GM20431 (cell line): ENCODE results near the gene PSPC1.
"Not testable (repeated sequence)": the region's sequence is repeated elsewhere in the genome, so short reads cannot be mapped to it uniquely, and the experiment has no call there.

ENCODE experiments used
- in situ Hi-C: fragments of 300-500 bp; cut with MseI, MboI; formaldehyde crosslinking; loops from one replicate; pipeline ENCODE4 v1.15.0; 2020; ENCODE audit warnings: low sequenced_read_pairs; ENCODE audit not compliant: unreplicated experiment

Gene PSPC1

GRCh38 chr13:19782727-19783682 lies at the start of gene PSPC1:
Gene PSPC1 (minus strand): TSS chr13:19782945. CDS start chr13:19782757, 188 bp downstream.
- in situ Hi-C loops: not testable (repeated sequence)

GRCh38 chr13:19822673-19823072 lies 39.9 kb upstream of the PSPC1 start:
- in situ Hi-C loops: no loop called here

DNA sequence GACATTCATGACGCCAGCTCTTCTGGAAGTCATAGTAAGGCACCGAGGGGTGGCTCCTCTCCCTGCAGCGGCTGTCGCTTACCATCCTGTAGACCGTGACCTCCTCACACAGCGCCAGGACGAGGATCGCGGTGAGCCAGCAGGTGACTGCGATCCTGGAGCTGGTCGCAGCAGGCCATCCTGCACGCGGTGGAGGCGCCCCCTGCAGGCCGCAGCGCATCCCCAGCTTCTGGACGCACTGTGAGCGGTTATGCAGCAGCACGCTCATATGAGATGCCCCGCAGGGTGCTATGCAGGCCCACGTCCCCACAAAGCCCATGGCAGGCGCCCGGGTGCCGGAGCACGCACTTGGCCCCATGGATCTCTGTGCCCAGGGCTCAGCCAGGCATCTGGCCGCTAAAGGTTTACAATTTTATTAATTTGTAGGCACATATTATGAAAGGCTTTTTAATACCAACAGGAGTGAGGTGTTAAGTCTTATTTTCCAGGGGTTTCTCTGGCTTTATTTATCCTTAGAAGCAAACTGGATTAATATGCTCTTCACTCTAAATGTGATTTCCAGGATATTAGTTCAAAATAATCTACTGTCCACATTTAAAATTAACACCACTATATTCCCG lies 35.6 kb upstream of the PSPC1 start:
- in situ Hi-C loops: no loop called here

DNA sequence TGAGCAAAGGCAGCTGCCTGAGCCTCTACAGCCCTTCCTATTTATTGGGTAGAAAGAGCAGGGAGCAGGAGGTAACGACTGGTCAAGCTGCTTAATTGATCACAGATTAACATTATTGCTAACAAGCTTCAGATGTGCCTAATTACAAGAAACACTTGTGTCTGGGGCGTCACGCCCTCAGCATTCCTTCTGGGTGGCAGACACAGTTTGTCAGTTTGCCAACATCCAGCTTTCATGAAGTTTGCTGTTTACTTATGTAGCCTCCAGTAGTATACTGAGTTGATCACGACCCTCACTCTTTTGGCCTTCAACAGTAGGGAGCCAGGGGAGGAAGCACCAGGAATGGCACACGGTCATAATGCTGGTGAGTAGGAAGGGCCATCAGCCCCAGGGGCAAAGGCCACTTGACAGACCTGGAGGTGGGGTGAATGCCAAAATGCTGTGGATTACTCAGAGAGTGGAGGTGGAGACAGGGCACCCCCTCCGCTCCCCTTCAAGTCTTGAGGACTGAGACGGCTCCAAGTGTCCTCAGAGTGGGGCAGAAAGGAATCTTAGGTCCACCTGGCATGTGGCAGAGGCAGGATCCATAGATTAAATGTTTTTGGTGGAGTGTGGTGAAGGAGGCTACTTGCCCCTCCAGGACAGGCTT lies 34.9 kb upstream of the PSPC1 start:
- in situ Hi-C loops: no loop called here

GRCh38 chr13:19817106-19817505 lies 34.4 kb upstream of the PSPC1 start:
- in situ Hi-C loops: no loop called here

GRCh38 chr13:19815842-19816241 lies 33.1 kb upstream of the PSPC1 start:
- in situ Hi-C loops: not testable (repeated sequence)

DNA sequence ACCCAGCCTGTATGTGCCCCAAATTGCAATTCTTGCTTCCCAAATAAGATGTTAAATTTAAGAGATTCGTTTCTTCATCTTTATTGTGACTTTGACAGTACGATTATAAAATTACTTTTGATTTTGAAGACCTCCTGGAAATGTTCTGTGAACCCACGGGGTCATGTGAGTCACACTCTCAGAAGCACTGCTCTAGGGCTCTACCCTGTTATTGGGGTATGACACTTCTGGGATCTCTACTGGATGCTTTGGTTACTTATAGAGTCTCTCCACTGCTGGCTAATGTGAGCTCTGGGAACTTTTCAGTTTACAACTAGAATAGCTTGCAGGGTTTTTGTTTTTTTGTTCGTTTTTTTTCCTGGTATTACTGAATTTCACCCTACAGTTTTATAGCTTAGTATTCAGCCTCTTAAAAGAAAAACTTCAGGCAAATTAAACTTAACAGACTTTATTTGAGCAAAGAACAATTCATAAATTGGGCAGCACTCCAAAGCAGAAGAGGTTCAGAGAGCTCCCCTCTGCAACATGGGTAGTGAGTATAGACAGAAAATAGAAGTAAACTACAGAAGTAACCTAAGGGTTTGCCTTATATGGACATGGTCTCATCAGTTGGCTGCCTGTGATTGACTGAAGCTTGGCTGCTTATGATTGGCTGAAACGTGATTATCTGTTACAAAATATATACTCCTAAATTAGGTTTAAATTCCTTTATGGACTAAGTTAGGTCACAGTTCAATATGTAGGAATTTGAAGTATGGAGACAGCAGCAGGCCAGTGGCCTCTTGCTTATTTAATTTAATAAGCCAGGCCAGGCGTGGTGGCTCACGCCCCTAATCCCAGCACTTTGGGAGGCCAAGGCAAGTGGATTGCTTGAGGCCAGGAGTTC lies 28.5 kb upstream of the PSPC1 start:
- in situ Hi-C loops: no loop called here

DNA sequence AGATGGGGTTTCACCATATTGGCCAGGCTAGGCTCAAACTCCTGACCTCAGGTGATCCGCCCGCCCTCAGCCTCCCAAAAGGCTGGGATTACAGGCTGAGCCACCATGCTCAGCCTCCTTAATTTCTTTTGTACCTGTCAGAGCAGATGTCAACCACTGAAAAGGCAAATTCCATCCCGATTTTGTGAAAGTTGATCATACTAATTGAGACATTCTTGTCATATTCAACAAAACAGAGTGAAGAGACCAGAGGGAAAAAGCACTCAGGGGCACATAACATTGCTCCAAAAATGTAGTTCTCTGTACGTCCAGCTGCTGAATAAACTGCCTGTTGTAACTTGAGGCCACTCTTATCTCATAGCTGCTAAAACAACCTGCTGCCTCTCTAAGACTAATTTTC lies 27.4 kb upstream of the PSPC1 start:
- in situ Hi-C loops: no loop called here

- in situ Hi-C loops: no loop called here
Observed at GRCh38 chr13:19805765-19806164, 23.0 kb upstream of the PSPC1 start.

- in situ Hi-C loops: no loop called here
Observed at GRCh38 chr13:19795956-19796355, 13.2 kb upstream of the PSPC1 start.

GRCh38 chr13:19794631-19795030 lies 11.9 kb upstream of the PSPC1 start:
- in situ Hi-C loops: no loop called here

- in situ Hi-C loops: no loop called here
Observed at GRCh38 chr13:19791953-19792537, 9.3 kb upstream of the PSPC1 start.

DNA sequence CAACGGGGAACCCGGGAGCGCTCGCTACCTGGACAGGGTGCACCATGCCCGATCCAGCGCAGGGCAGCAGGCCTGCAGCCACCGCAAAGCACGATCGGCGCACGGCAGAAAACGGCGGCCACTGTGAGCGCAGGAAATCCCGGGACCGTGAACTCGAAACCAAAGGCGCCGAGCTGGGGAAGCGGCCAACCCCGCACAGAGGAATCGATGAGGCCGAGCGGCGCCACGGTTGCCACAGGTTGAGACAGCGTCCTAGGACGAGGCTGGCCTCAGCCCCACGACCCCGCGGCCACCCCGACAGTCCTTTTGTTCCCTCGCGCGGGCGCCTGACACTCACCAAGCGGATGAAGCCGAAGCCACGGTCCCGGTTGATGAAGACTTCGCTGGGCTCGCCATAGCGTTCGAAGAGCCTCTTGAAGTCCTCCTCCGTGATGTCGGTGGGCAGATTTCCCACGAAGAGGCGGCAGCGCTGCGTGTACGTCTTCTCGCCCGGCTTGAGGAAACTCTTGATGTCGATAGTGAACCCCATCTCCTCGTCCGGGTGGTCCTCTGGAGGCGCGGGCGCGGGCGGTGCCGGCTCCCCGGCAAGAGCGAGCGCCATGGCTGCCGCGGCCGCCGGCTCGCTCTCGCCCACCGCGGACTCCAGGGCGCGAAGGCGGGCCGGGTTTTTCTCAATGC lies 557 bp downstream of the PSPC1 start:
- in situ Hi-C loops: no loop called here

- in situ Hi-C loops: no loop called here
Observed at GRCh38 chr13:19781526-19781925, 1.2 kb downstream of the PSPC1 start.

DNA sequence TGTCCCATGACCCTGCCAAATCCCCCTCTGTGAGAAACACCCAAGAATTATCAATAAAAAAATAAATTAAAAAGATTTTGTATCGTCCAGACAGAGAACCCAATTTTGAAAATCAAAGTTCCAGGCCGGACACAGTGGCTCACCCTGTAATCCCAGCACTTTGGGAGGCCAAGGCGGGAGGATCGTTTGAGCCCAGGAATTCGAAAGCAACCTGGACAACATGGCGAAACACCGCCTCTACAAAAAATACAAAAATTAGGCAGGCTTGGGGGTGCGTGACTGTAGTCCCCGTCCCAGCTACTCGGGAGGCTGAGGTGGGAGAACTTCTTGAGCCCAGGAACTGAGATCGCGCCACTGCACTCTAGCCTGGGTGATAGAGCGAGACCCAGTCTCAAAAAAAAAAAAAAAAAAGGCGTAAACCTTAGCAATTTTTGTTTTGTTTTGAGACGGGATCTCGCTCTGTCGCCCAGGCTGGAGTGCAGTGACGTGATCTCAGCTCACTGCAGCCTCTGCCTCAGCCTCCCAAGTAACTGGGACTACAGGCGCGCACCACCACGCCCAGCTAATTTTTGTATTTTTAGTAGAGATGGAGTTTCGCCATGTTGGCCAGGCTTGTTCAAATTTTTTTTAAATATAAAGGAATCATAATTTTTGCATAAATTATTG lies 1.9 kb downstream of the PSPC1 start:
- in situ Hi-C loops: not testable (repeated sequence)

- in situ Hi-C loops: no loop called here
Observed at GRCh38 chr13:19772306-19772705, 10.4 kb downstream of the PSPC1 start.

DNA sequence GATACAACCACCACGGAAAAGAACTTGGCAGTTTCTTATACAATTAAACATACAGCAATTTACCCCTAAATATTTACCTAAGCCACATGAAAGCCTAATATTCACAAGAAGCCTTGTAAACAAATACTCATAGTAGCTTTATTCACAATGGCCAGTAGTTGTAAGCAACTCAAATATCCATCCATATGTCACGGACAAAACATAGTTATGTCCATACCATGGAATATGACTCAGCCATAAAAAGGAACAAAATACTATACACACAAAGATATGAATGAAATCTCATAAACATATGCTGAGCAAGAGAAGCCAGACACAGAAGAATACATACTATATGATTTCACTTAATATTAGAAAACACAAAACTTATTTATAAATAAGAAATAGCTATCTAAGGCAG lies 12.9 kb downstream of the PSPC1 start:
- in situ Hi-C loops: no loop called here

GRCh38 chr13:19767966-19768365 lies 14.8 kb downstream of the PSPC1 start:
- in situ Hi-C loops: no loop called here

GRCh38 chr13:19766591-19766990 lies 16.2 kb downstream of the PSPC1 start:
- in situ Hi-C loops: no loop called here
